ENCODE results near the gene BIRC3. TPM values are rescaled to one million over a fixed set of nuclear protein-coding genes. Genes with fewer than 3 reads are reported as not detected.
"Not testable (repeated sequence)": the region's sequence is repeated elsewhere in the genome, so short reads cannot be mapped to it uniquely, and the experiment has no call there.

BIRC3 gene
- total RNA-seq, 6 experiments from 2014 or later, result 1.6 to 106 (median 15.2) TPM

GRCh38 chr11:102328748-102329147, 11.5 kb downstream of the BIRC3 start:
- Histone ChIP-seq H3K9me3 (no peaks in the 10 kb centered on the region), H3K4me1 (no peaks in the 10 kb centered on the region), H3K36me3 (peaks cover 0 to 32% (median 0%) of the 10 kb centered on the region in 4 donors), H3K4me3 (no peak overlapping the region), H3K27me3 (no peaks in the 10 kb centered on the region), H3K27ac (no peak overlapping the region)
- no peak for DNase-seq
- no peak for TF ChIP-seq CTCF (IDR thresholded peaks at IDR 0.05)
- TF ChIP-seq POLR2A (IDR thresholded peaks at IDR 0.05), result no peak
- WGBS (ENCODE audit: insufficient coverage, low coverage, low lambda C conversion rate, missing lambda C conversion rate), result 92% methylated on average over 1 of the region's 1 CpG
- no peak for ATAC-seq
- intact Hi-C loops (cut with DNase I), result no loop called here

DNA sequence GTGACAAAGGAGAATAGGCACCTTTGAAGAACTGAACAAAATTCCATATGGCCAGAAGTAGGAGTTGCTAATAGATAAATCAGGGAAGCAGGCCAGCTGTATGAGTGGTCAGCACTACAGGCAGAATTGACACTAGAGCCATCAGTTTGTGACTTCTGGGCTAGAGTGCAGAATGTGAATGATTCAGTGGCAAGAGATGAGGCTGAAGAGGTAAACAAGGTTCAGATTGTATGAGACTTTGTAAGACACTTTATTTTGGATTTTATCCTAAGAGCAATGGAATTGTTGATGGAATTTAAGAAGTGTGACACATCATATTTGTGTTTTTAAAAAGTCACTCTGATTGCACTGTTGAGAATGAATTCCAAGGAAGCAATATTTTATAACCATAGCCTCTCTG, 12.9 kb downstream of the BIRC3 start:
- Histone ChIP-seq H3K27ac (no peak overlapping the region), H3K27me3 (no peaks in the 10 kb centered on the region), H3K36me3 (peaks cover 0 to 42% (median 0%) of the 10 kb centered on the region in 4 donors), H3K9me3 (no peaks in the 10 kb centered on the region), H3K4me3 (no peak overlapping the region), H3K4me1 (no peaks in the 10 kb centered on the region)
- no peak for TF ChIP-seq CTCF (IDR thresholded peaks at IDR 0.05)
- TF ChIP-seq POLR2A (IDR thresholded peaks at IDR 0.05), result no peak
- DNase-seq (no peak), ATAC-seq (peak in 1 of 4 donors; percentile 11)
- intact Hi-C loops (cut with DNase I), result no loop called here

DNA sequence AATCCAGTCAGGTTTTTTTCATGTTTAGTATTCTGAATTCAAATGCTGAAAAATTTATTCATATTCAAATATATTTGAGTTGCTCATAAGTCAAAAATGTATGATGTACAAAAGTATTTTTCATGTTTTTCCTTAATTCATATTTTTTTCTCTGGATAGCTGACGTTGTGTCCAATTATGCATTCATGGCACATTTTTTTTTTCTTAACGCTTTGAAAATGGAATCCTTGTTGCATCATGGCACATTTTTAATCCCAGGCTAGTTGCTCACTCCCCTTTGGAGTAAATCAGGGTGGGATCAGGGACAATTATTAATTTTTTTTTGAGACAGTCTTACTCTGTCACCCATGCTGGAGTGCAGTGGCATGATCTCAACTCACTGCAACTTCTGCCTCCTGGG, 14.1 kb downstream of the BIRC3 start:
- 94% methylated on average over 2 of the region's 2 CpGs for WGBS (ENCODE audit: insufficient coverage, low coverage, low lambda C conversion rate, missing lambda C conversion rate)
- Histone ChIP-seq H3K4me1 (no peaks in the 10 kb centered on the region), H3K27ac (no peak overlapping the region), H3K36me3 (peaks cover 0 to 38% (median 0%) of the 10 kb centered on the region in 4 donors), H3K27me3 (no peaks in the 10 kb centered on the region), H3K9me3 (no peaks in the 10 kb centered on the region), H3K4me3 (no peak overlapping the region)
- DNase-seq (no peak), ATAC-seq (no peak)
- no peak for TF ChIP-seq CTCF (IDR thresholded peaks at IDR 0.05)
- TF ChIP-seq POLR2A (IDR thresholded peaks at IDR 0.05), result no peak
- intact Hi-C loops (cut with DNase I), result no loop called here

- Histone ChIP-seq H3K4me3 (no peak overlapping the region), H3K27me3 (no peaks in the 10 kb centered on the region), H3K27ac (no peak overlapping the region), H3K4me1 (no peaks in the 10 kb centered on the region), H3K36me3 (peaks cover 0 to 41% (median 3%) of the 10 kb centered on the region in 4 donors), H3K9me3 (no peaks in the 10 kb centered on the region)
- peak in 1 of 4 donors; percentile 40 for ATAC-seq
- DNase-seq, result no peak
- WGBS (ENCODE audit: insufficient coverage, low coverage, low lambda C conversion rate, missing lambda C conversion rate), result 63% methylated on average over 1 of the region's 1 CpG
- intact Hi-C loops (cut with DNase I), result no loop called here
- TF ChIP-seq POLR2A (IDR thresholded peaks at IDR 0.05), result no peak
- no peak for TF ChIP-seq CTCF (IDR thresholded peaks at IDR 0.05)
These were observed 15.3 kb downstream of the BIRC3 start for GRCh38 chr11:102332611-102332994.

- Histone ChIP-seq H3K9me3 (no peaks in the 10 kb centered on the region), H3K4me3 (no peak overlapping the region), H3K36me3 (peaks cover 0 to 18% (median 3%) of the 10 kb centered on the region in 4 donors), H3K4me1 (peaks cover 0 to 8% (median 0%) of the 10 kb centered on the region in 4 donors), H3K27me3 (no peaks in the 10 kb centered on the region), H3K27ac (no peak overlapping the region)
- intact Hi-C loops (cut with DNase I), result no loop called here
- ATAC-seq (no peak), DNase-seq (no peak)
- no peak for TF ChIP-seq POLR2A (IDR thresholded peaks at IDR 0.05)
- TF ChIP-seq CTCF (IDR thresholded peaks at IDR 0.05), result no peak
These were observed 21.3 kb downstream of the BIRC3 start for GRCh38 chr11:102338479-102339010.

DNA sequence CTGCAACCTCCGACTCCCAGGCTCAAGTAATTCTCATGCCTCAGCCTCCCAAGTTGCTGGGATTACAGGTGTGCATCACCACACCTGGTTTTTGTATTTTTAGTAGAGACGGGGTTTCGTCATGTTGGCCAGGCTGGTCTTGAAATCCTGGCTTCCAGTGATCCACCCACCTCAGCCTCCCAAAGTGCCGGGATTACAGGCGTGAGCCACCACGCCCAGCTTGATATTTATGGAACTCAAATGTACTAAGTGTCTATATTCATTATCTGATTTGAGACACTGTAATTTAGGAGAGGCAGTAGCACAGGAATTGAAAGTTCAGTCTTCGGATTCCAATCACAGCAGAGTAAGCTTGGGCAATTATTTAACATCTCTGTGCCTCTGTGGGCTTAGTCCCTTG, 24.0 kb downstream of the BIRC3 start:
- H3K4me3 ChIP-seq; H3K36me3 ChIP-seq; intact Hi-C loops (cut with DNase I); H3K9me3 ChIP-seq; DNase-seq; H3K27ac ChIP-seq; H3K27me3 ChIP-seq; ATAC-seq: not testable (repeated sequence)
- 66% methylated on average over 7 of the region's 7 CpGs for WGBS (ENCODE audit: insufficient coverage, low coverage, low lambda C conversion rate, missing lambda C conversion rate)
- peaks cover 0 to 15% (median 0%) of the 10 kb centered on the region in 4 donors for H3K4me1 ChIP-seq

All from right lobe of liver (tissue), 6 donors.